Neural crest cell (in vitro differentiated cells): ENCODE results near the gene IRAK1. TPM values are rescaled to one million over a fixed set of nuclear protein-coding genes. Genes with fewer than 3 reads are reported as not detected.

ENCODE experiments used
- DNase-seq: peaks from one replicate; pipeline ENCODE4 v3.0.0; 2021; ENCODE audit warnings: low read depth, mixed read lengths, low spot score
- H3K27ac Mint-ChIP-seq: one replicate; pipeline ENCODE4 v1.8.0; 2021; ENCODE audit warnings: mild to moderate bottlenecking, mixed read lengths; ENCODE audit not compliant: unreplicated experiment
- H3K27me3 Mint-ChIP-seq: 2 replicates; pipeline ENCODE4 v1.8.0; 2021; ENCODE audit warnings: low read depth, mild to moderate bottlenecking, mixed read lengths
- H3K36me3 Mint-ChIP-seq: 2 replicates; pipeline ENCODE4 v1.8.0; 2021; ENCODE audit warnings: low read depth, mild to moderate bottlenecking, mixed read lengths
- H3K4me1 Mint-ChIP-seq: 2 replicates; pipeline ENCODE4 v1.8.0; 2021; ENCODE audit warnings: mixed read lengths
- H3K4me3 Mint-ChIP-seq: one replicate; pipeline ENCODE4 v1.8.0; 2021; ENCODE audit warnings: mild to moderate bottlenecking, mixed read lengths
- H3K9me3 Mint-ChIP-seq: 2 replicates; pipeline ENCODE4 v1.8.0; 2021; ENCODE audit warnings: mixed read lengths
- CTCF ChIP-seq: fragments of 200-600 bp; sonication (generic); conservative IDR thresholded peaks from 2 replicates; pipeline ENCODE4 v1.5.0; 2021; ENCODE audit warnings: antibody characterized with exemption, mild to moderate bottlenecking
- total RNA-seq: library from RNA; stranded (reverse); gene quantifications from 2 replicates; pipeline ENCODE4 v1.2.1, GENCODE V29; 2021

Gene IRAK1
- total RNA-seq, 1 donor from 2014 or later: 127 TPM

GRCh38 chrX:154024271-154024670, 4.6 kb upstream of the IRAK1 start:
- H3K36me3 Mint-ChIP-seq: peaks cover 8% of the 10 kb centered on the region
- no peaks in the 10 kb centered on the region for H3K9me3 Mint-ChIP-seq
- H3K27me3 Mint-ChIP-seq: peaks cover 2% of the 10 kb centered on the region
- no peak overlapping the region for H3K4me3 Mint-ChIP-seq
- DNase-seq: no peak
- no peak overlapping the region for H3K27ac Mint-ChIP-seq
- TF ChIP-seq CTCF: no peak
- H3K4me1 Mint-ChIP-seq: peaks cover 16% of the 10 kb centered on the region

- no peak for DNase-seq
- Mint-ChIP-seq H3K4me1 (peaks cover 20% of the 10 kb centered on the region), H3K36me3 (peaks cover 8% of the 10 kb centered on the region), H3K9me3 (no peaks in the 10 kb centered on the region), H3K27me3 (peaks cover 2% of the 10 kb centered on the region), H3K4me3 (peak overlapping the region; percentile 1), H3K27ac (peak overlapping the region; percentile 88)
- TF ChIP-seq CTCF: no peak
Measured at GRCh38 chrX:154023276-154024000, 3.7 kb upstream of the IRAK1 start.

GRCh38 chrX:154022108-154022507, 2.4 kb upstream of the IRAK1 start:
- TF ChIP-seq CTCF: no peak
- H3K36me3 Mint-ChIP-seq: peaks cover 4% of the 10 kb centered on the region
- no peak overlapping the region for H3K27ac Mint-ChIP-seq
- peaks cover 20% of the 10 kb centered on the region for H3K4me1 Mint-ChIP-seq
- peak overlapping the region; percentile 9 for H3K4me3 Mint-ChIP-seq
- H3K9me3 Mint-ChIP-seq: no peaks in the 10 kb centered on the region
- H3K27me3 Mint-ChIP-seq: peaks cover 2% of the 10 kb centered on the region
- DNase-seq: no peak

- H3K9me3 Mint-ChIP-seq: no peaks in the 10 kb centered on the region
- H3K27ac Mint-ChIP-seq: no peak overlapping the region
- H3K4me1 Mint-ChIP-seq: peaks cover 20% of the 10 kb centered on the region
- peaks cover 2% of the 10 kb centered on the region for H3K27me3 Mint-ChIP-seq
- peaks cover 4% of the 10 kb centered on the region for H3K36me3 Mint-ChIP-seq
- DNase-seq: no peak
- no peak for TF ChIP-seq CTCF
- no peak overlapping the region for H3K4me3 Mint-ChIP-seq
Measured at GRCh38 chrX:154021131-154021611, 1.5 kb upstream of the IRAK1 start.

GRCh38 chrX:154020536-154021115, 924 bp upstream of the IRAK1 start:
- no peak for TF ChIP-seq CTCF
- DNase-seq: no peak
- no peaks in the 10 kb centered on the region for H3K9me3 Mint-ChIP-seq
- H3K4me3 Mint-ChIP-seq: peak overlapping the region; percentile 82
- peak overlapping the region; percentile 95 for H3K27ac Mint-ChIP-seq
- peaks cover 4% of the 10 kb centered on the region for H3K36me3 Mint-ChIP-seq
- peaks cover 20% of the 10 kb centered on the region for H3K4me1 Mint-ChIP-seq
- peaks cover 2% of the 10 kb centered on the region for H3K27me3 Mint-ChIP-seq
